ENCODE measurements around the gene MMP20.

- TF ChIP-seq ZNF292 (tag by site-specific recombination; IDR thresholded peaks at IDR 0.05; ENCODE audit: borderline replicate concordance, low read depth) (no peak), TCF7L2 (IDR thresholded peaks at IDR 0.05; ENCODE audit: borderline replicate concordance, low read depth, low read length) (no peak), CTCF (tag by site-specific recombination; IDR thresholded peaks at IDR 0.05) (no peak), ZNF670 (tag by site-specific recombination; IDR thresholded peaks at IDR 0.05; ENCODE audit: low read depth) (no peak), ZNF184 (tag by site-specific recombination; IDR thresholded peaks at IDR 0.05) (no peak), ZNF169 (tag by site-specific recombination; IDR thresholded peaks at IDR 0.05) (no peak), OSR2 (tag by site-specific recombination; IDR thresholded peaks at IDR 0.05) (no peak), ZNF274 (IDR thresholded peaks at IDR 0.05; ENCODE audit: low read length) (no peak), ZNF274 (tag by site-specific recombination; IDR thresholded peaks at IDR 0.05; ENCODE audit: borderline replicate concordance) (no peak), ZNF639 (tag by site-specific recombination; IDR thresholded peaks at IDR 0.05) (no peak), WT1 (tag by site-specific recombination; IDR thresholded peaks at IDR 0.05) (no peak), ATF2 (tag by site-specific recombination; IDR thresholded peaks at IDR 0.05; ENCODE audit: low read depth) (no peak)
These were observed 47.4 kb downstream of the MMP20 start for GRCh38 chr11:102577723-102578122.

Data from HEK293 (cell line).